Measurements from ENCODE around the gene MPC1.
A peak's percentile ranks its signal among the peaks of the same experiment; 100 is the strongest.

Gene MPC1

GRCh38 chr6:166344240-166344639 is 38.5 kb downstream of the MPC1 start:
- TF ChIP-seq MAX (IDR thresholded peaks at IDR 0.05) (no peak), FOXM1 (IDR thresholded peaks at IDR 0.05; ENCODE audit: borderline replicate concordance, low read depth) (no peak), EGR1 (IDR thresholded peaks at IDR 0.05) (no peak), TEAD4 (IDR thresholded peaks at IDR 0.05) (no peak), REST (IDR thresholded peaks at IDR 0.05; ENCODE audit: low read depth) (no peak), CREB1 (IDR thresholded peaks at IDR 0.05; ENCODE audit: low read depth) (no peak), RAD21 (IDR thresholded peaks at IDR 0.05; ENCODE audit: low read depth) (no peak), CEBPB (IDR thresholded peaks at IDR 0.05) (no peak)

GRCh38 chr6:166343150-166343487 is 39.6 kb downstream of the MPC1 start:
- no peak for TF ChIP-seq TCF12 (IDR thresholded peaks at IDR 0.05; ENCODE audit: low read depth)
- no peak for TF ChIP-seq YY1 (IDR thresholded peaks at IDR 0.05; ENCODE audit: low read depth)
- TF ChIP-seq FOXM1 (IDR thresholded peaks at IDR 0.05; ENCODE audit: borderline replicate concordance, low read depth) = no peak
- TF ChIP-seq TEAD4 (IDR thresholded peaks at IDR 0.05) = no peak
- TF ChIP-seq EGR1 (IDR thresholded peaks at IDR 0.05) = no peak
- no peak for TF ChIP-seq TAF1 (IDR thresholded peaks at IDR 0.05; ENCODE audit: low read depth)
- TF ChIP-seq NFIC (IDR thresholded peaks at IDR 0.05) = no peak
- no peak for TF ChIP-seq RAD21 (IDR thresholded peaks at IDR 0.05; ENCODE audit: low read depth)
- no peak for TF ChIP-seq REST (IDR thresholded peaks at IDR 0.05; ENCODE audit: low read depth)

- TF ChIP-seq REST (IDR thresholded peaks at IDR 0.05; ENCODE audit: low read depth) (no peak), YY1 (IDR thresholded peaks at IDR 0.05; ENCODE audit: low read depth) (peak; percentile 63), TCF12 (IDR thresholded peaks at IDR 0.05; ENCODE audit: low read depth) (peak; percentile 28; the same call in 1 of the 2 replicates), TEAD4 (IDR thresholded peaks at IDR 0.05) (peak; percentile 12; the same call in 1 of the 2 replicates), CREB1 (IDR thresholded peaks at IDR 0.05; ENCODE audit: low read depth) (peak; percentile 33; the same call in 1 of the 2 replicates), MAX (IDR thresholded peaks at IDR 0.05) (0 out of 2 replicates have a peak, but pooled peaks have one; percentile 63), EGR1 (IDR thresholded peaks at IDR 0.05) (peak; percentile 42; the same call in 1 of the 2 replicates), NFIC (IDR thresholded peaks at IDR 0.05) (no peak; the same call in 1 of the 2 replicates), TAF1 (IDR thresholded peaks at IDR 0.05; ENCODE audit: low read depth) (peak; percentile 84), ZBTB7A (IDR thresholded peaks at IDR 0.05; ENCODE audit: low read depth) (peak; percentile 89)
Observed at GRCh38 chr6:166342349-166343149, 40.2 kb downstream of the MPC1 start, which contains the start of gene SFT2D1. SFT2D1 (minus strand) TSS chr6:166342545; CDS start chr6:166342481, 64 bp downstream.

GRCh38 chr6:166341977-166342348 is 40.8 kb downstream of the MPC1 start:
- TF ChIP-seq EP300 (IDR thresholded peaks at IDR 0.05; ENCODE audit: borderline replicate concordance) = no peak
- no peak for TF ChIP-seq FOXM1 (IDR thresholded peaks at IDR 0.05; ENCODE audit: borderline replicate concordance, low read depth)
- TF ChIP-seq TCF12 (IDR thresholded peaks at IDR 0.05; ENCODE audit: low read depth) = no peak
- TF ChIP-seq RAD21 (IDR thresholded peaks at IDR 0.05; ENCODE audit: low read depth) = no peak
- TF ChIP-seq MAX (IDR thresholded peaks at IDR 0.05) = no peak
- TF ChIP-seq CEBPB (IDR thresholded peaks at IDR 0.05) = no peak
- TF ChIP-seq TAF1 (IDR thresholded peaks at IDR 0.05; ENCODE audit: low read depth) = no peak
- no peak for TF ChIP-seq YY1 (IDR thresholded peaks at IDR 0.05; ENCODE audit: low read depth)
- no peak for TF ChIP-seq ZBTB7A (IDR thresholded peaks at IDR 0.05; ENCODE audit: low read depth)
- no peak for TF ChIP-seq TEAD4 (IDR thresholded peaks at IDR 0.05)
- TF ChIP-seq REST (IDR thresholded peaks at IDR 0.05; ENCODE audit: low read depth) = no peak
- no peak for TF ChIP-seq USF1 (IDR thresholded peaks at IDR 0.05)
- TF ChIP-seq NFIC (IDR thresholded peaks at IDR 0.05) = no peak
- TF ChIP-seq EGR1 (IDR thresholded peaks at IDR 0.05) = no peak
